T-helper 2 cell treated with Interferon-gamma antibody and Interleukin-4, amounts not matched to agents 100 ng/mL and 5 ng/mL, for 36 hours (primary cell): Measurements from ENCODE around the gene DPP3. TPM values are rescaled to one million over a fixed set of nuclear protein-coding genes. Genes with fewer than 3 reads are reported as not detected.
"Not testable (repeated sequence)": the region's sequence is repeated elsewhere in the genome, so short reads cannot be mapped to it uniquely, and the experiment has no call there.

ENCODE experiments used
- intact Hi-C: fragments of 100-400 bp; cut with micrococcal nuclease; formaldehyde crosslinking; loops from one replicate; pipeline ENCODE4 v1.15.1; 2023
- total RNA-seq: library from RNA; stranded (reverse); gene quantifications from 2 replicates; pipeline ENCODE4 v1.2.3, GENCODE V29; 2022

DPP3 gene, protein sequence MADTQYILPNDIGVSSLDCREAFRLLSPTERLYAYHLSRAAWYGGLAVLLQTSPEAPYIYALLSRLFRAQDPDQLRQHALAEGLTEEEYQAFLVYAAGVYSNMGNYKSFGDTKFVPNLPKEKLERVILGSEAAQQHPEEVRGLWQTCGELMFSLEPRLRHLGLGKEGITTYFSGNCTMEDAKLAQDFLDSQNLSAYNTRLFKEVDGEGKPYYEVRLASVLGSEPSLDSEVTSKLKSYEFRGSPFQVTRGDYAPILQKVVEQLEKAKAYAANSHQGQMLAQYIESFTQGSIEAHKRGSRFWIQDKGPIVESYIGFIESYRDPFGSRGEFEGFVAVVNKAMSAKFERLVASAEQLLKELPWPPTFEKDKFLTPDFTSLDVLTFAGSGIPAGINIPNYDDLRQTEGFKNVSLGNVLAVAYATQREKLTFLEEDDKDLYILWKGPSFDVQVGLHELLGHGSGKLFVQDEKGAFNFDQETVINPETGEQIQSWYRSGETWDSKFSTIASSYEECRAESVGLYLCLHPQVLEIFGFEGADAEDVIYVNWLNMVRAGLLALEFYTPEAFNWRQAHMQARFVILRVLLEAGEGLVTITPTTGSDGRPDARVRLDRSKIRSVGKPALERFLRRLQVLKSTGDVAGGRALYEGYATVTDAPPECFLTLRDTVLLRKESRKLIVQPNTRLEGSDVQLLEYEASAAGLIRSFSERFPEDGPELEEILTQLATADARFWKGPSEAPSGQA
- 87.0 and 89.6 TPM in 2 replicates for total RNA-seq

DNA sequence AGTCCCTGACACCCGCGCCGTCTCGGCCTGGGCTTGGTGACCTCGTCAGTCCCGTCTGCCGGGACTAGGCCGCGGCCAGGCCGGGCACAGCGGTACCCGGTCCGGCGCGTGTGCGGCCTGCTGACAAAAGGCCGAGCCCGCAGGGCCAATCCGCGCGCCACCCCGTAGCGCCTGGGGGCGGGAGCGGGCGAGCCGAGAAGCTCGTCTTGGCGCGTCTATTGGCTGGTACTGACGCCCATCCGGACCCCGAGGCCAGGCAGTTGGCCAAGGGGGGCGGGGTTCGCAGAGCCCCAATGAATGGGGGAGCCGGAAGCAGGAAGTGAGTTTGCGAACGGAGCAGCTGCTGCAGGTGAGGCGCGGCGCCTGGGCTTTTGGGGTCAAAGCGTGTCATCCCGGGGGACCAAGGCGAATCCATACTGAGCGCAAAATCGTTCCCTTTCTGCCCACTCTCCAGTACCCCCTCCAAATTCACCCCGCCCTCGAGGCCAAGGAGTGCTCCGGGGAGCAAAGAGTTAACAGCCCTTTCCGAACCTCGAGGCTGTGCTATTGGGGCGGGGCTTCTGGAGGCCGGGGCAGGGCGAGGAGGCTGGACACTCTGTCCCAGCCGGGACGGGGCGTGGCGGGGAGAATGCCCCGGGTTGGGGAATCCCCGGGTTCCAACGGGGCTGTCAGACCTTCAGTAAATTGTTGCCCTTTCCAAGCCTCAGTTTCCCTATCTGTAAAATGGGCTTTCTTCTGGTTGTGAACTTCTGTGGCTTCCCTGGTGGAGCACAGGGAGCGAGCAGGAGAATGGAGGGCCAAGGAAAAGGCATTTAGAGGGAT, at the start of gene DPP3:
DPP3 (plus strand) TSS at position 318 of the 822 bp plus-strand sequence. CDS start 1,767 bp downstream, outside the sequence.
- intact Hi-C loops: loop anchor here (1.0 to 5.0 kb wide), 8 partner anchors 14 to 863 kb away; partner anchors contain the start of genes ACTN3, BBS1, PCNX3 and PELI3

DNA sequence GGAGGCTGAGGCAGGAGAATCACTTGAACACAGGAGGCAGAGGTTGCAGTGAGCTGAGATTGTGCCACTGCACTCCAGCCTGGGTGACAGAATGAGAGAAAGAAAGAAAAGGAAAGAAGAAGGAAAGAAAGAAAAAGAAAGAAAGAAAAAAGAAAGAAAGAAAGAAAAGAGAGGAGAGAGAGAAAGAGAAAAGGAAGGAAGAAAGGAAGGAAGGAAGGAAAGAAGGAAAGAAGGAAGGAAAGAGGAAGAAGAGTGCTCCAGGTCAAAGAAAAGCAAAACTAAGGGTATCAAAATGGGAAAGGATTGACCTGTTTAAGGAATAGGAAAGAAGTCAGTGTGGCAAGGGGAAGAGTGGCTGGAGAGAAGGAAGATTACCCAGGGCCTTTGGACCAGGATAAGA, 48.9 kb upstream of the DPP3 start:
- intact Hi-C loops: not testable (repeated sequence)

DNA sequence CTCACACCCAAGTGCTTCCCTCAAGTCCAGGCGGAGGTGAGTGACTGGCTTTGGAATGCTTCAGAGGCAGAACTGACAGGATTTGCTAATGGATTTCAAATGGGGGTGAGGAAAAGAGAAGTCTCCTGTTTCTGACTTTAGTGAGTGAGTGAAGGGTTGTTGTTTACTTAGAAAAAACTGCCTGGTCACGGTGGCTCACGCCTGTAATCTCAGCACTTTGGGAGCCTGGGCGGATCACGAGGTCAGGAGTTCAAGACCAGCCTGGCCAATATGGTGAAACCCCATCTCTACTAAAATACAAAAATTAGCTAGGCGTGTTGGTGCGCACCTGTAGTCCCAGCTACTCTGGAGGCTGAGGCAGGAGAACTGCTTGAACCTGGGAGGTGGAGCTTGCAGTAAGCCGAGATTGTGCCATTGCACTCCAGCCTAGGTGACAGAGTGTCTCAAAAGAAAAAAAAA, 48.3 kb upstream of the DPP3 start:
- intact Hi-C loops: not testable (repeated sequence)

DNA sequence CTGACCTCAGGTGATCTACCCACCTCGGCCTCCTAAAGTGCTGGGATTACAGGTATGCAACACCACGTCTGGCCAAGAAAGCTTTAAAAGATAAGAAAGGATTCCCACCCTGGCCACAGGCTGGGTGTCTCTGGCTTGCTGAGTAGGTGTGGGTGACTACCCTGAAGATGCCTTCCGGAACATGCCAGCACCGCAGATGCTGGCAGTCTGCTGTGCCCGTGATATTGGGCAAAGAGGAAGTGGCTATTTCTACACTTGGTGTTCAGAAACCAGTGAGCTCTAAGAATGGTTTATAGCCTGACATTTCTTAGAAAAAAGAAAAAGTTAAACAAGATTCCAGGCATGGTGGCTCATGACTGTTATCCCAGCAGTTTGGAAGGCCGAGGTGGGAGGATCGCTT, 47.6 kb upstream of the DPP3 start:
- intact Hi-C loops: no loop called here

DNA sequence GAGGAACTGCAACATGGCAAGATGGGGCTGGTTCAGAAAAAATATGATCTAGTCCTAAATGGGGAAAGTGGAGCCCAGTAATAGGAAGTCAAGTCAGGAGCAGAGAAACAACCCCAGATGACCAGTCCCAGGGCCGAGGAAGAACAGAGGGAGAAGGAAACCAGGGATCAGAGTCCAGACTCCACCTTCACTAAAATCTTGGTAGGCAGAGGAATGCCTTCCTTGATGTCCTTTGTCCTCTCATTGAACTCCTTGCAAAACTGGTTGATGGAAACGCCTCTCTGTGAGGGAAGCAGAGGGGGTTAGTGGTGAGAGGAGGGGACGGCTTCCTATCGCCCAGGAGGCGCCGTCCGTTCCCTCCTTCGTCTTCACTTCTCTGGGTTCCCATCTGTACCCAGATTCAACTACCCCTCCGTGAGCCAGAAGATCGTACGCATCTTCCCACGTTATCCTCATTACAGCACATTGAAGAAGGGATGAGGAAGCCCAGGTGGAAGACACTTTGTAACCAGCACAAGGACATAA, 42.2 kb upstream of the DPP3 start:
- intact Hi-C loops: loop anchor here (1.0 to 5.0 kb wide), 3 partner anchors 17 to 91 kb away; partner anchors contain the start of genes B4GAT1, BRMS1 and NPAS4

DNA sequence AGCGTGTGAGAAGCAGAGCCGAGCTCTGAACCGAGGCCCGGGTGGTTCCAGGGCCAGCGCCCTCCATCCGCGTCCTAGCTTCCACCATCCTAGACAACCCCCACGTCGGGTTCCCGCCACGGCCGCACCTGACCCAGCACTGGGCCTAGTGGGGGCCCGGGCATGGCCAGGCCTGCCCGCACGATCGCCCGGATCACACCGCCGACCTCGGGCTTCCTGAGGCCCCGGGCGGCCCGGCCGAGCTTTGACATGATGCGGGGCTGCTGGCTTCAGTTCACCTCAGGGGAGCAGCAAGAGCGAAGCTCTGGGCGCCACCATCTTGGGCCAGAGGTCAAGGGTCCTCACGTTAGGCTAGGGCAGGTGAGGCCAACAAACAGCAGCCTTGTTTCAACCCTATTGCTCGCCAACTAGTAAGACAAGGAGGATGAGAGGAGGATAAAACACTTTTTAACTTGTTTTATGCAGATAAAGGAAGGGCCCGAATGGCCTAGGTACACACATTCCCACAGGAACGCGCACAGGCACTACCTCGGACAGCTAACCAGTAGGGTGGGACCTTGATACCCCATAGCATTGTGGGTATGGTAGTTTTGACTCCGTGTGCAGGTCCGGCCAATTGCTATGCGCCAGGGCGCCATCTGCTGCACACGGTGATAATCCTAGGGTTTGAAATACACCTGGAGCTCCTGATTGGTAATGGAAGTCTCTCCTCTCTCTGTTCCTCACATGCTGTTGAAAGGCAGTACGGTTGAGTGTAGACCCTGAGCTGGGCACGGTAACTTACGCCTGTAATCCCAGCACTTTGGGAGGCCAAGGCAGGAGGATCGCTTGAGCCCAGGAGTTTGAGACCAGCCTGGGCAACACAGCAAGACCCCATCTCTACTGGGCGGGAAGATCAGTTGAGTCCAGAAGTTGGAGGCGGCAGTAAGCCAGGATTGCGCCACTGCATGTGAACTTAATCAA, 41.4 kb upstream of the DPP3 start, which contains the start of gene MRPL11:
MRPL11 (minus strand) TSS at position 345 of the 963 bp plus-strand sequence; CDS start at position 251, 94 bp downstream.
- intact Hi-C loops: loop anchor here (1.0 to 5.0 kb wide), 5 partner anchors 17 to 91 kb away; partner anchors contain the start of genes B4GAT1, BRMS1, DPP3 and NPAS4

DNA sequence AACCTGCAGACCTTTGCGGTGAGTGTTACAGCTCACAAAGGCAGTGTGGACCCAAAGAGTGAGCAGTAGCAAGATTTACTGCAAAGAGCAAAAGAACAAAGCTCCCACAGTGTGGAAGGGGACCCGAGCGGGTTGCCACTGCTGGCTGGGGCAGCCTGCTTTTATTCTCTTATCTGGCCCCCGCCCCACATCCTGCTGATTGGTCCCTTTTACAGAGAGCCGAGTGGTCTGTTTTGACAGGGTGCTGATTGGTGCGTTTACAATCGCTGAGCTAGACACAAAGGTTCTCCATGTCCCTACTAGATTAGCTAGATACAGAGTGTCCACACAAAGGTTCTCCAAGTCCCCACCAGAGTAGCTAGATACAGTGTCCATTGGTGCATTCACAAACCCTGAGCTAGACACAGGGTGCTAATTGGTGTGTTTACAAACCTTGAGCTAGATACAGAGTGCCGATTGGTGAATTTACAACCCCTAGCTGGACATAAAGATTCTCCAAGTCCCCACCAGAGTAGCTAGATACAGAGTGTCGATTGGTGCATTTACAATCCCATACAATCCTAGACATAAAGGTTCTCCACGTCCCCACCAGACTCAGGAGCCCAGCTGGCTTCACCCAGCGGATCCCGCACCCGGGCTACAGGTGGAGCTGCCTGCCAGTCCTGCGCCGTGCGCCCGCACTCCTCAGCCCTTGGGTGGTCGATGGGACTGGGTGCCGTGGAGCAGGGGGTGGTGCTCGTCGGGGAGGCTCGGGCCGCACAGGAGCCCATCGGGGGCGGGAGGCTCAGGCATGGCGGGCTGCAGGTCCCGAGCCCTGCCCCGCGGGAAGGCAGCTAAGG, 39.9 kb upstream of the DPP3 start:
- intact Hi-C loops: not testable (repeated sequence)

DNA sequence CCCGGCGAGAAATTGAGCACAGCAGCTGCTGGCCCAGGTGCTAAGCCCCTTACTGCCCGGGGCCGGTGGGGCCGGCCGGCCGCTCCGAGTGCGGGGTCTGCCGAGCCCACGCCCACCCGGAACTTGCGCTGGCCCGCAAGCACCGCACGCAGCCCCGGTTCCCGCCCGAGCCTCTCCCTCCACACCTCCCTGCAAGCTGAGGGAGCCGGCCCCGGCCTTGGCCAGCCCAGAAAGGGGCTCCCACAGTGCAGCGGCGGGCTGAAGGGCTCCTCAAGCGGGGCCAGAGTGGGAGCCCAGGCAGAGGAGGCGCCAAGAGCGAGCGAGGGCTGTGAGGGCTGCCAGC, 39.3 kb upstream of the DPP3 start:
- intact Hi-C loops: not testable (repeated sequence)

DNA sequence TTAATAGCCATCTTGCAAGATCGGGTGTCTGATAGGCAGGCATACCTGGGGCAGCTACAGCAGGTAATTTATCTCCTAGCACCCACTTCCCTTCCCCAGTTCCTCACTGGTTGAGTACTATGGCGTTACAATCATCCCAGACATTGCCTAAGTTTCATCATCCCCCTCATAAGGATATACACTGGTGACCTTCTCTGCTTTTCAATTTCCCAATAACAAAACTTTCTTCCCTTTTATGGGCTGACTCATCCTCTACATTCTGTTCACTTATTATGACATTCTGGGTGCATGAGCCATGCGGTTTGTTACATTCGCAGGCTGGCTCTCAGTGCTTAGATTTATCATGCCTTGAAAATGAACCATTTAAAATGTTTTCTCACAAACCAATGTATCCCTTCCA, 36.6 kb upstream of the DPP3 start:
- intact Hi-C loops: no loop called here

DNA sequence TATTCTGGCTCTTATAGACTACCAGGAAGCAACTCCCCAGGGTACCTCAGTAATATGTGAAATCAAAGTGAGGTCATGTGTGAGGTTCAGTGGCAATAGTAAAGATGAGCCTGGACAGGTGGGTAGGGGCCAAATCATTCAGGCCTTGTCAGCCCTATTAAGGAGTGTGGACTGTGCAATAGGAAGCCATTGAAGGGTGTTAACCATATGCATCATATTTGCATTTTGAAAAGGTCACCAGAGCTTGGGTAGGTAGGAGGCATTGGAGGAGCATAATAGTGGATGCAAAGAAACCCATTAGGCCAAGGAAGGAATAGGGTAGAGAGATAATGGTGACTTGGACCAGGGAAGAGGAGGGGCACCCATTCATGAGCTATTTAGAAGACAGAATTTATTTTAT, 33.2 kb upstream of the DPP3 start:
- intact Hi-C loops: no loop called here

DNA sequence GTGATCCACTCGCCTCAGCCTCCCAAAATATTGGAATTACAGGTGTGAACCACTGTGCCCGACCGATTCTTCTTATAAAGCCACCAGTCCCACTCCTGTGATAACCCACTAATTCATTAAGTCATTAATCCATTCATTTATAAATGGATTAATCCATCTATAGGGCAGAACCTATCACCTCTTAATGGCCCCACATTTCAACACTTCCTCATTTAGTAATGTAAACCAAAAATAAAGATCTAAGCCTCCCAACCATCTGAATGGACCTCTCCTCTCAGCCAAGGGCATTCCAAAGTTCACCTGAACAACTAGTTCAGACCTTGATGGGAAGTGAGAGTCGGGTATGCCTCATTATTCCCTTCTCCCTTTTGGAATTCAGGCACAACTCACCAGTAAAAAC, 31.7 kb upstream of the DPP3 start:
- intact Hi-C loops: no loop called here

DNA sequence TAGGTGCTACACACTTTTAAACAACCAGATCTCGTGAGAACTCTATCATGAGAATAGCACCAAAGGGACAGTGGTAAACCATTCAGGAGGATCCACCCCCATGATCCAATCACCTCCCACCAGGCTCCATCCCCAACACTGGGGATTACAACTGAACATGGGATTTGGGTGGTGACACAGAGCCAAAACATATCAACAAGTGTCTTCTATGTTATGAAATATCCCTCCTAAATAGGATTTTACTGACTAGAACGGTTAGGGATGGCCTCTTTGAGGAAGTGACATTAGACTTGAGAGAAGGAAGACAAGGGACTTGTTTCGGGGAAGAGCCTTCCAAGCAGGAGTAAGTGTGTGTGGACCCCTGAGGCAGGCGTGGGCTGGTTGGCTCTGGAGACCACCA, 29.7 kb upstream of the DPP3 start:
- intact Hi-C loops: no loop called here

DNA sequence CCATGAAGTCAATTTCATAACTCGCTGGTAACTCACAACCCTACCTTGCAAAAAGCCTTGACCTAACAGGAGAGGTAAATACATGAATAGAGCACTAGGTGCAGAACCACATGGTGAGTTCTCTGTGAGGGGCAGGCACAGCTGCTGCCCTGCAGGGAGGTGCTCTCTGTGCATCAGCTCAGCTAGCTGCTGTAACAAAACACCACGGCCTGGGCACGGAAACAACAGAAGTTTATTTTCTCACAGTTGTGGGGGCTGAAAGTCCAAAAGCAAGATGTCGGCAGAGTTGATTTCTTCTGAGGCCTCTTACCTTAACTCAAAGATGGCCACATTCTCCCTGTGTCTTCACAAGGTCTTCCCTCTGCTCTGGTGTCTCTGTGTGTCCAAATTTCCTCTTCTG, 28.6 kb upstream of the DPP3 start:
- intact Hi-C loops: no loop called here

DNA sequence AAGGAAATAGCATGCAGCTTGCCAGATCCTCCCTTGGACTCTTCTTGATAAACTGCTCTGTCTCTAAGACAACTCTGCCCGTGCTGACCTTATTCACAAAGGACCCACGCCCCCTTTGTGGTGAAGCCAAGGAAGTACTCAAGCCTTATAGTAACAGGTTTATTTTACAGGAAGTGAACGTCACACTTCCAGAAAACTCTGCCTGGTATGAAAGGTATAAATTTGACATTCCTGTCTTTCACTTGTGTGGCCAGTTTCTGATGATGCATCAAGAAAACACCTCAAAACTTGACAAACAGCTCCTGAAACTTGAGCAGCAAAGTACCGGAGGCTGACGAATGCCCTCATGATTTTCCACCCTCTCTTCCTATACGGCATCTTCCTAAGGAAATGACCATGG, 26.0 kb upstream of the DPP3 start:
- intact Hi-C loops: no loop called here

DNA sequence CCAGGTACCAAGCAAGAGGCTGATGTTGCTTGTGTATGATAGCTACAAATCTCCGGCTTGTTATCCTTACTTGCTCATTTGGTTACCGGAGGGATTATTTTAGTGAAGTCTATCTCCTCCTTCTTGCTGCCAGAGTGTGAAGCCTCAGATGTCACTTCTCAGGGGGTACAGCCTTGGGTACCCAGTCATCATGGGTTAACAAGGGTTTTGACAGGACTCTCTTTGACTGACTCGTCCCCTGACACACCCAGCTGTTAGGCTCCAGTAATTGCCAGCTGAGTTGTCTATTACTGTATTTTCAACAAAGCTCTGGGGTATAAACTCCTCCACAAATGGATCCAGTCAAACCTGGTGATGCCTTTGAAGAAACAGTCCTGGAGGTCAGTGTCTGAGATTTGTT, 25.4 kb upstream of the DPP3 start:
- intact Hi-C loops: no loop called here

DNA sequence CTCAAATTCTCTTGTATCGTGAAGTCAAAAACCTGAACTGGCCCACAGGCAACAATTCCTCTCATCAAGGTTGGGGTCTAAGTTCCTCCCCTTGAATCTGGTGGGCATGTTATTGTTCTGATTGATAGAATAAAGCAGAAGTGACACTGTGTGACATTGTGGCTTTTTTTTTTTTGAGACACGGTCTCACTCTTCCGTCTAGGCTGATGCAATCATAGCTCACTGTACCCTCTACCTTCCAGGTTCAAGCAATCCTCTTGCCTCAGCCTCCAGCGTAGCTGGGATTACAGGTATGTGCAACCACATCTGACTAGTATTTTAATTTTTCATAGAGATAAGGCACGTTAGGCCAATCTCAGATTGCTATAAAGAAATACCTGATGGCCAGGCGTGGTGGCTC, 22.4 kb upstream of the DPP3 start:
- intact Hi-C loops: no loop called here

DNA sequence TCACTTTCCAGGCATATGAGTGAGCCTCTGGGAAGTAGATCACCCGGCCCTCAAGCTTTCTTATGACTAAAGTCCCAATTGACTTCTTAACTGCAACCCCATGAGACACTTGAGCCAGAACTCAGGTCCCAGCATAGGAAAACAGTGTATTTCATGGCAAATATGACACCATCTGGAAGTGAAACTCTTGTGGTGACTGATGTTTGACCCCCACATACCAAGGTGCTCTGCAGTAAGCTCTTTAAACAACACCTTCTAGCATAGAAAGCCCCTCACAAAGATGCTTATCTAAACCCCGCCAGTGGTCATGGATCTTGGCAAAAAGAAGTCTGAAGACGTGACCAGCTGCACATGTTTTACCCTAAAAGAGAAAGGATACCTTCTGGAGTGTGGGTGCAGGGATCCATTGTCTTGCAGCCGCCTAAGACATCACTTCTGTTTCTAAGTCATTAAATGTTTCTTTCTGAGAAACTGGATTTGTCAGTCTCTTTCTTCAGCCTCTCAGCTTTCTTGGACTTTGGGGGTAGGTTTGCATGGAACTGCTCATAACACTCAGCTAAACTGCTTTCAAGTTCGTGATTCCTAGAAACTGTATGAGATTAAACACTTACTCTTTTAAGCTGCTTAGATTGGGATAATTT, 21.0 kb upstream of the DPP3 start:
- intact Hi-C loops: no loop called here

DNA sequence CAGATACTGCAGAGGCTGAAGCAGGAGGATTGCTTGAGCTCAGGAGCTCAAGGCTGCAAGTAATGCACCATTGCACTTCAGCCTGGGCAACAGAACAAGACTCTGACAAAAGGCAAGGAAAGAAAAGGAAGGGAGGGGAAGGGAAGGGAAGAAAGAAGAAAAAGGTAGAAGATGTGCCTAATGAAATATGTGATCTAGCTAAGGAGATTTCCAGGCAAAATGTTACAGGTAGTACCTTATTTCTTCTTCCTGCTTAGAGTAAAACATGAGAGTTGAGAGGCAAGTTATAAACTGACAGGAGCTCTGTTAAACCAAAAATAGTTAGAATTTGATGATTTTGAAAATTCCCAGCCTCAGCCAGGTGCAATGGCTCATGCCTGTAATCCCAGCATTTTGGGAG, 18.2 kb upstream of the DPP3 start:
- intact Hi-C loops: no loop called here

DNA sequence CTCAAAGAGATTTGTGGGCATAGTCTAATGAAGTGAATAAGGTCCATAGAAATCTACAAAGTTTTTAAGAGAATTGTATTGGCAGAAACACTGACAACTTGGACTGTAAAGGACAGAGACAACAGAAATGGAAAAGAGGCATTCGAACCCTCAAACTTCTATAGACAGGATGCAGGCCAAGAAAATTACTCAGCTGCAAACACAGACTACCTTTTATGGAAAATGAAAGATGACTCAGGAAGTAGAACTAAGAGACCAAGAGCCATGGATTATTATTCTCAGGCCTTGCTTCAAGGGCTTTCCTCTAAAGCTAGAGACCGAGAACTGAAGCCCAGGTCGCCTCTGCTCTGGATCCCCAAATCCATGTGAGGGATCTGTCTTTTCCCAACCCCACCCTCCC, 17.3 kb upstream of the DPP3 start:
- intact Hi-C loops: no loop called here
